PFSK-1 (cell line): ENCODE results near the gene UMODL1.

Experiments
- FOXP2 ChIP-seq: optimal IDR thresholded peaks from 2 replicates; pipeline ENCODE3; 2011; ENCODE audit warnings: borderline replicate concordance, control low read depth, inconsistent platforms; ENCODE audit not compliant: insufficient read depth; ENCODE audit errors: extremely low read length, extremely low read depth
- POLR2AphosphoS5 ChIP-seq: IDR thresholded peaks from 2 replicates; pipeline ENCODE4 v1.6.1; 2012; ENCODE audit warnings: low read depth, mild to moderate bottlenecking, control low read depth, low read length, moderate library complexity
- REST ChIP-seq, 2 experiments: IDR thresholded peaks; 2 replicates each; pipeline versions ENCODE4 v1.6.1 to v1.8.0; 2011 to 2012; ENCODE audit warnings: low read depth in 2 of 2, low read length in 2 of 2, control low read depth in 1 of 2, inconsistent platforms in 1 of 2, mild to moderate bottlenecking in 1 of 2, moderate library complexity in 1 of 2; ENCODE audit not compliant: insufficient read depth in 1 of 2
- SIN3A ChIP-seq: IDR thresholded peaks from 2 replicates; pipeline ENCODE4 v1.6.1; 2012; ENCODE audit warnings: mild to moderate bottlenecking, low read length, moderate library complexity, borderline replicate concordance; ENCODE audit not compliant: insufficient read depth
- TAF1 ChIP-seq: IDR thresholded peaks from 2 replicates; pipeline ENCODE4 v1.6.1; 2012; ENCODE audit warnings: low read length, control low read depth, borderline replicate concordance; ENCODE audit not compliant: insufficient read depth

UMODL1 gene

DNA sequence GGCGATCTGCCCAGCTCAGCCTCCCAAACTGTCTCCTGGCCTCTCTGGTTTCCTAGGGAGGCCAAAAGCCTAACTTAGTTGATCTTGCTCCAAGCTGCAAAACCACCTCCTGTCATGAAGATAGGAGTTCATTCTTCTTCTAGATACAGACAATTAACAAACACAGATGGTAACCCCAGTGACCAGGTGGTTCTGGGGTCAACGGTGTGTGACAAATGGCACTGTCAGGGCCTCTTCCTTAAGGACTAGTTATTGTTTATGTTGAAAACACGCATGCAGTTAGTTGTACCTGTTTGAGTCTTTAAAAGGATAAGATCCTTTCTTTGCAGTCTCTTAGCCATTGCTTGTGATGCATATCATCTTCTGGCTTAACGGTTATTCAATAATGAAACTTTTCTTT, 4.6 kb upstream of the UMODL1 start:
- TF ChIP-seq POLR2AphosphoS5 (no peak), REST (IDR thresholded peaks at IDR 0.05; ENCODE audit: insufficient read depth in 1 of 2, low read depth in 2 of 2, low read length in 2 of 2) (no peak), TAF1 (no peak), SIN3A (no peak), FOXP2 (no peak)

DNA sequence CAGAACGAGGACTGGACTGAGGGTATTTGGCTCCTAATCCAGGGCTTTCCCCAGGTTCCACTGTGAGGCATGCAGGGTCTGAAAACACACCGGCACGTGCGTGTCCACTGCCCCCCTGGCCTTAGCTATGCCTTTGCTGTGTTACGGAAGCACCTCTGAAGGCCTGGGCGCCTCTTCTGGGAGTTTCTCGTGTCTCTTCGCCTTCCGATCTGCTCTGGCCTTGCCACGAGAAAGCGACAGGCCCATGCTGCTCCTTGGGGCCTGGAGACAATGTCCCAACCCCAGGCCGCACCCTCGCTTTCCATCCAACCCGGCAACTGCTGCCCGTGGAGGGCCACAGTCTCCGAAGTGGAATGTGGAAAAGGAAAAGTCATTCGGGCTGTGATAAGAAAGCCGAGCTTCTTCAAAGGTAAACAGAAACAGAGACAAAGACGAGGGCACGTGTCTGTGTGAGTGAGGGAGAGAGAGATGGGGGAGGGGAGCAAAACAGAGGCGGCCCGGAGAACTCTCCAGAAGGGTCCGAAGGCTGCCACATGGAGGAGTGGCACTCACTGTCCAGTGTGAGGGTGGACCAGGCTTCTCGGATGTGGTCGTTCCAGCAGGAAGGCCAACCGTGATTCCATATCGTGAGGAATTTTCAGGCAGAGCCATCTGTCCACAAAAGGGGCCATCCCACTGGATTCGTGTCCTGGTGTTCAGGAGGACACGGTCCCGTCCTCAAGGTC, 3.4 kb upstream of the UMODL1 start:
- TF ChIP-seq REST (IDR thresholded peaks at IDR 0.05; ENCODE audit: insufficient read depth in 1 of 2, low read depth in 2 of 2, low read length in 2 of 2) = no peak
- TF ChIP-seq POLR2AphosphoS5 = no peak
- no peak for TF ChIP-seq SIN3A
- TF ChIP-seq TAF1 = no peak
- no peak for TF ChIP-seq FOXP2

GRCh38 chr21:42068256-42068545, 2.9 kb upstream of the UMODL1 start:
- TF ChIP-seq REST (IDR thresholded peaks at IDR 0.05; ENCODE audit: insufficient read depth in 1 of 2, low read depth in 2 of 2, low read length in 2 of 2) (no peak), FOXP2 (no peak), SIN3A (no peak), POLR2AphosphoS5 (no peak), TAF1 (no peak)

DNA sequence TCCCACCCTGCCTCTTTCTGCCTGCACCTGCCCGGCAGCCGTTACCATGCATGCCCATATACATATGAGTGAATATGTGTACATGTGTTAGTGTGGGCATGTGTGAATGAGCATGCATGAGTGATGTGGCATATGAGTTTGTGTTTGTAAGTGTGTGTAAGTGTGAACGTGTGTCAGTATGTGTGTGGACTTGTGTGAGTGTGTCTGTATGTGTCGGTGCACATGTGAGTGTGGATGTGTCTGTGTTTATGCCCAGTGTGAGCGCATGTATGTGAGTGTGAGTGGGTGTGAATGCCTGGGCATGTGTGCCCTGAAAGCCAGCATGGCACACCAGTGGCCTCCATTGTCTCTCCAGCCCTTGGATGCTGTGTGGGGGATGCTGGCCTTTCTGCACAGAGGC, 2.5 kb upstream of the UMODL1 start:
- TF ChIP-seq POLR2AphosphoS5 (no peak), SIN3A (no peak), REST (IDR thresholded peaks at IDR 0.05; ENCODE audit: insufficient read depth in 1 of 2, low read depth in 2 of 2, low read length in 2 of 2) (no peak), FOXP2 (no peak), TAF1 (no peak)

- TF ChIP-seq REST (IDR thresholded peaks at IDR 0.05; ENCODE audit: insufficient read depth in 1 of 2, low read depth in 2 of 2, low read length in 2 of 2) = no peak
- TF ChIP-seq POLR2AphosphoS5 = no peak
- TF ChIP-seq SIN3A = no peak
- TF ChIP-seq TAF1 = no peak
- no peak for TF ChIP-seq FOXP2
Observed at GRCh38 chr21:42069327-42069726, 1.8 kb upstream of the UMODL1 start.
